ENCODE data around the gene AQP1.

DNA sequence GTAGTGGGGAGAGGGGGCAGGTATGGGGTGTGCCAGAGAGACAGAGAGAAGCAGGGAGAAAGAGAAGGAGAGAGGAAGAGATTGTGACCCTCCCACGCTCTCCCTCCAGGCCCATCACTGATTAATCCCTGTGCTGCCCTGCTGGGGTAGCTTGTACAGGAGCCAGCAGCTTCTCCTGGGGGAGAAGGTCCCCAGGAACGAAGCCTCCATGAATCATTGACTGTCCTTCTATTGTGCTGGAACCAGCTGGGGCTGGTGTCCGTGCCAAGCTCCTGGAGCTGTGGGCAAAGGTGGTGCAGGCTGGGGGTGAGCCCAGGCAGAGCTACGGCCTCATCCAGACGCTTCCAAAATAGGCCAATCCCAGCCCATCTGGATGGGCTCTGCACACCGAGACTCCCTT is 20.9 kb downstream of the AQP1 start:
- TF ChIP-seq CTCF (IDR thresholded peaks at IDR 0.05) = no peak
- TF ChIP-seq POLR2A (IDR thresholded peaks at IDR 0.05) = no peak
